GM18508 (cell line): ENCODE results near the gene NQO1.
"Not testable (repeated sequence)": the region's sequence is repeated elsewhere in the genome, so short reads cannot be mapped to it uniquely, and the experiment has no call there.

Experiments used
- ATAC-seq: cut with Tn5 transposase; IDR thresholded peaks from one replicate; pipeline ENCODE4 v1.9.1; 2021; ENCODE audit warnings: moderate number of reproducible peaks; ENCODE audit not compliant: insufficient read depth, unreplicated experiment

Gene NQO1

GRCh38 chr16:69726313-69727060 is at the start of gene NQO1:
Gene NQO1, minus strand, starts transcription at chr16:69726560. Its CDS starts 121 bp downstream, at chr16:69726439.
- ATAC-seq: peak; percentile 66

GRCh38 chr16:69775563-69775962 is 49.2 kb upstream of the NQO1 start:
- ATAC-seq: no peak

- no peak for ATAC-seq
These were observed 47.0 kb upstream of the NQO1 start for GRCh38 chr16:69773260-69773947.

GRCh38 chr16:69771651-69771967 is 45.2 kb upstream of the NQO1 start:
- ATAC-seq: no peak

- ATAC-seq: no peak
These were observed 43.0 kb upstream of the NQO1 start for GRCh38 chr16:69769404-69769803.

GRCh38 chr16:69768666-69769065 is 42.3 kb upstream of the NQO1 start:
- no peak for ATAC-seq

- no peak for ATAC-seq
These were observed 41.3 kb upstream of the NQO1 start for GRCh38 chr16:69767459-69768229.

- no peak for ATAC-seq
These were observed 37.2 kb upstream of the NQO1 start for GRCh38 chr16:69763599-69763942.

GRCh38 chr16:69762814-69763598 is 36.6 kb upstream of the NQO1 start:
- no peak for ATAC-seq

GRCh38 chr16:69761983-69762813 is 35.8 kb upstream of the NQO1 start, which contains the start of gene WWP2:
Gene WWP2, plus strand, starts transcription at chr16:69762332. Its CDS starts 24,679 bp downstream, at chr16:69787011.
- ATAC-seq: no peak

GRCh38 chr16:69757375-69757774 is 31.0 kb upstream of the NQO1 start:
- ATAC-seq: not testable (repeated sequence)

- ATAC-seq: no peak
These were observed 30.3 kb upstream of the NQO1 start for GRCh38 chr16:69756705-69757104.

GRCh38 chr16:69754469-69755310 is 28.3 kb upstream of the NQO1 start, which contains the start of gene NOB1:
Gene NOB1, minus strand, starts transcription at chr16:69754926. Its CDS starts 16 bp downstream, at chr16:69754910.
- ATAC-seq: peak; percentile 84

- ATAC-seq: no peak
These were observed 27.7 kb upstream of the NQO1 start for GRCh38 chr16:69754143-69754468.

- no peak for ATAC-seq
These were observed 22.5 kb upstream of the NQO1 start for GRCh38 chr16:69748694-69749345.

- no peak for ATAC-seq
These were observed 20.8 kb upstream of the NQO1 start for GRCh38 chr16:69747115-69747514.

- no peak for ATAC-seq
These were observed 19.6 kb upstream of the NQO1 start for GRCh38 chr16:69745959-69746358.

- ATAC-seq: no peak
These were observed 18.9 kb upstream of the NQO1 start for GRCh38 chr16:69745232-69745612.
